ENCODE results near the gene GABBR1. TPM values are rescaled to one million over a fixed set of nuclear protein-coding genes. Genes with fewer than 3 reads are reported as not detected.

The GABBR1 gene
- total and polyA plus RNA-seq, 2 donors (not counting 3 experiments of a cell fraction or from before 2014, with no cell fraction given) = 43.6 to 50.8 TPM

DNA sequence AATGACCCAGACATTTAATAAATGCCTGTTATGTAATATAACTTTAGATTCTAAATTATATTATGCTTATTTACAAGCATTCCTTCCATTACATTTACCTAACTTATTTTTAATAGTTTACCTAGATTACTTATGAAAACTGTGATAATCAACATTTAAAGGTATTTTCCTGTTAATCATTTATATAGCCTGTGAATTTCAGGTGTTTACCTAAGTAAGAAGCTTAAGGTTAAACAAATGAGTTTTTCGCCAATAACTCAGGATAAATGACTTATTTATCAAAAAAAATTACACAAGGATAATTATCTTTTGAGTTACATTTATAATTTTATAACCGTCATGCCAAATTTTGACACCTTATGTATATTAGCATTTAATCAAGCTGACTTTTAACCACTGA is 108.9 kb downstream of the GABBR1 start:
- Histone ChIP-seq H3K36me3 (ENCODE audit: control insufficient read depth in 2 of 2, extremely low read depth in 1 of 2, insufficient read depth in 2 of 2, low read length in 2 of 2) (no peaks in the 10 kb centered on the region), H3K4me3 (replicated peaks in 1 of 3; ENCODE audit: insufficient read depth in 1 of 3, low read depth in 1 of 3, low read length in 3 of 3) (no peak overlapping the region), H3K9me1 (replicated peaks; ENCODE audit: control insufficient read depth, extremely low read depth, insufficient read depth, low read length) (no peaks in the 10 kb centered on the region), H3K79me2 (ENCODE audit: control insufficient read depth, insufficient read depth, low read length) (no peaks in the 10 kb centered on the region), H3K27me3 (ENCODE audit: control insufficient read depth in 2 of 2, insufficient read depth in 2 of 2, low read length in 2 of 2) (no peaks in the 10 kb centered on the region), H4K20me1 (replicated peaks; ENCODE audit: control insufficient read depth, extremely low read depth, insufficient read depth, low read length) (no peaks in the 10 kb centered on the region), H2AFZ (ENCODE audit: low read depth, low read length) (no peak overlapping the region), H3K9me3 (replicated peaks; ENCODE audit: control insufficient read depth, insufficient read depth, low read length) (no peaks in the 10 kb centered on the region), H3K27ac (ENCODE audit: insufficient read depth, low read depth, low read length) (no peak overlapping the region), H3K4me1 (ENCODE audit: control insufficient read depth, extremely low read depth, insufficient read depth, low read length) (no peaks in the 10 kb centered on the region), H3K4me2 (ENCODE audit: insufficient read depth, low read length) (no peak overlapping the region), H3K9ac (replicated peaks; ENCODE audit: extremely low read depth, insufficient read depth, low read length) (no peak overlapping the region)
- intact Hi-C loops (cut with micrococcal nuclease) = no loop called here
- dilution Hi-C loops (cut with MboI; ENCODE audit: extremely low pct_ligation_motif_present, low sequenced_read_pairs) = no loop called here
- no TSS peak for BruUV-seq (replicated peaks)
- TF ChIP-seq POLR2AphosphoS5 (IDR thresholded peaks at IDR 0.05; ENCODE audit: insufficient read depth, low read depth, low read length) = no peak
- ChIA-PET CTCF (no interaction called here), POLR2A (no interaction called here)
- no peak for DNase-seq (ENCODE audit: low read depth, low spot score)
- FAIRE-seq = no peak

GRCh38 chr6:29522227-29522626 is 110.8 kb downstream of the GABBR1 start:
- intact Hi-C loops (cut with micrococcal nuclease) = no loop called here
- H4K20me1 ChIP-seq (replicated peaks; ENCODE audit: control insufficient read depth, extremely low read depth, insufficient read depth, low read length) = no peaks in the 10 kb centered on the region
- no peak overlapping the region for H3K9ac ChIP-seq (replicated peaks; ENCODE audit: extremely low read depth, insufficient read depth, low read length)
- ChIA-PET POLR2A (no interaction called here), CTCF (no interaction called here)
- H3K4me1 ChIP-seq (ENCODE audit: control insufficient read depth, extremely low read depth, insufficient read depth, low read length) = no peaks in the 10 kb centered on the region
- no peak for FAIRE-seq
- no peak overlapping the region for H3K4me3 ChIP-seq (replicated peaks in 1 of 3; ENCODE audit: insufficient read depth in 1 of 3, low read depth in 1 of 3, low read length in 3 of 3)
- no peak overlapping the region for H3K4me2 ChIP-seq (ENCODE audit: insufficient read depth, low read length)
- DNase-seq (ENCODE audit: low read depth, low spot score) = no peak
- H3K27me3 ChIP-seq (ENCODE audit: control insufficient read depth in 2 of 2, insufficient read depth in 2 of 2, low read length in 2 of 2) = no peaks in the 10 kb centered on the region
- no peaks in the 10 kb centered on the region for H3K79me2 ChIP-seq (ENCODE audit: control insufficient read depth, insufficient read depth, low read length)
- H3K9me1 ChIP-seq (replicated peaks; ENCODE audit: control insufficient read depth, extremely low read depth, insufficient read depth, low read length) = no peaks in the 10 kb centered on the region
- H2AFZ ChIP-seq (ENCODE audit: low read depth, low read length) = no peak overlapping the region
- dilution Hi-C loops (cut with MboI; ENCODE audit: extremely low pct_ligation_motif_present, low sequenced_read_pairs) = no loop called here
- H3K36me3 ChIP-seq (ENCODE audit: control insufficient read depth in 2 of 2, extremely low read depth in 1 of 2, insufficient read depth in 2 of 2, low read length in 2 of 2) = no peaks in the 10 kb centered on the region
- H3K27ac ChIP-seq (ENCODE audit: insufficient read depth, low read depth, low read length) = no peak overlapping the region
- no TSS peak for BruUV-seq (replicated peaks)
- no peaks in the 10 kb centered on the region for H3K9me3 ChIP-seq (replicated peaks; ENCODE audit: control insufficient read depth, insufficient read depth, low read length)
- no peak for TF ChIP-seq POLR2AphosphoS5 (IDR thresholded peaks at IDR 0.05; ENCODE audit: insufficient read depth, low read depth, low read length)
- no peak for TF ChIP-seq POLR2A (IDR thresholded peaks at IDR 0.05; ENCODE audit: low read depth, low read length)
- no peak for TF ChIP-seq JUN (IDR thresholded peaks at IDR 0.05; ENCODE audit: borderline replicate concordance, insufficient read depth, insufficient read length, low read depth)
- no peak for TF ChIP-seq GATA2 (IDR thresholded peaks at IDR 0.05; ENCODE audit: insufficient read depth, insufficient read length, low read depth, low read length)
- no peak for TF ChIP-seq MYC (IDR thresholded peaks at IDR 0.05; ENCODE audit: low read depth, low read length)
- TF ChIP-seq, protein P1, sequence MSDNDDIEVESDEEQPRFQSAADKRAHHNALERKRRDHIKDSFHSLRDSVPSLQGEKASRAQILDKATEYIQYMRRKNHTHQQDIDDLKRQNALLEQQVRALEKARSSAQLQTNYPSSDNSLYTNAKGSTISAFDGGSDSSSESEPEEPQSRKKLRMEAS (IDR thresholded peaks at IDR 0.05; ENCODE audit: insufficient read depth, insufficient read length) = no peak
- TF ChIP-seq FOS (IDR thresholded peaks at IDR 0.05; ENCODE audit: borderline replicate concordance, insufficient read depth, low read length) = no peak
- no peak for TF ChIP-seq CTCF (IDR thresholded peaks at IDR 0.05; ENCODE audit: extremely low read depth in 1 of 2, insufficient read depth in 1 of 2, low read depth in 1 of 2, low read length in 2 of 2)
- no peak for TF ChIP-seq EZH2 (IDR thresholded peaks at IDR 0.05; ENCODE audit: borderline replicate concordance, low read depth, low read length, severe bottlenecking)

Measured in endothelial cell of umbilical vein (primary cell).